Glutamatergic neuron (in vitro differentiated cells): ENCODE measurements around the gene ERICH6B. TPM values are rescaled to one million over a fixed set of nuclear protein-coding genes. Genes with fewer than 3 reads are reported as not detected.

Experiments
- DNase-seq: peaks from one replicate; pipeline ENCODE4 v3.0.0; 2022
- H3K27ac Mint-ChIP-seq: one replicate; pipeline ENCODE4 v1.8.0; 2020; ENCODE audit warnings: mild to moderate bottlenecking, mixed read lengths, inconsistent platforms; ENCODE audit not compliant: unreplicated experiment
- H3K27me3 Mint-ChIP-seq: one replicate; pipeline ENCODE4 v1.8.0; 2020; ENCODE audit warnings: mild to moderate bottlenecking, moderate library complexity, mixed read lengths, inconsistent platforms; ENCODE audit not compliant: unreplicated experiment
- H3K36me3 Mint-ChIP-seq: one replicate; pipeline ENCODE4 v1.8.0; 2020; ENCODE audit warnings: mild to moderate bottlenecking, mixed read lengths, inconsistent platforms; ENCODE audit not compliant: unreplicated experiment
- H3K4me1 Mint-ChIP-seq: one replicate; pipeline ENCODE4 v1.8.0; 2020; ENCODE audit warnings: mild to moderate bottlenecking, low read depth, mixed read lengths, inconsistent platforms; ENCODE audit not compliant: unreplicated experiment
- H3K4me3 Mint-ChIP-seq: one replicate; pipeline ENCODE4 v1.8.0; 2020; ENCODE audit warnings: mild to moderate bottlenecking, mixed read lengths, inconsistent platforms; ENCODE audit not compliant: unreplicated experiment
- H3K9me3 Mint-ChIP-seq: one replicate; pipeline ENCODE4 v1.8.0; 2020; ENCODE audit warnings: mild to moderate bottlenecking, moderate library complexity, mixed read lengths, inconsistent platforms; ENCODE audit not compliant: unreplicated experiment
- total RNA-seq: library from RNA; stranded (reverse); fragmentation: NEBNext Ultra II Directional; extraction: Animal tissue kit (Norgen Biotek cat#: 25700); gene quantifications from one replicate; pipeline ENCODE4 v1.2.1, GENCODE V29; 2021; ENCODE audit not compliant: unreplicated experiment
- TF ChIP-seq, protein P1 (sequence below): fragments of 200-600 bp; sonication (generic); IDR thresholded peaks from one replicate; pipeline ENCODE4 v1.5.0; 2021; ENCODE audit not compliant: partially characterized antibody, unreplicated experiment

ERICH6B gene
- total RNA-seq, 1 donor from 2014 or later = not detected

DNA sequence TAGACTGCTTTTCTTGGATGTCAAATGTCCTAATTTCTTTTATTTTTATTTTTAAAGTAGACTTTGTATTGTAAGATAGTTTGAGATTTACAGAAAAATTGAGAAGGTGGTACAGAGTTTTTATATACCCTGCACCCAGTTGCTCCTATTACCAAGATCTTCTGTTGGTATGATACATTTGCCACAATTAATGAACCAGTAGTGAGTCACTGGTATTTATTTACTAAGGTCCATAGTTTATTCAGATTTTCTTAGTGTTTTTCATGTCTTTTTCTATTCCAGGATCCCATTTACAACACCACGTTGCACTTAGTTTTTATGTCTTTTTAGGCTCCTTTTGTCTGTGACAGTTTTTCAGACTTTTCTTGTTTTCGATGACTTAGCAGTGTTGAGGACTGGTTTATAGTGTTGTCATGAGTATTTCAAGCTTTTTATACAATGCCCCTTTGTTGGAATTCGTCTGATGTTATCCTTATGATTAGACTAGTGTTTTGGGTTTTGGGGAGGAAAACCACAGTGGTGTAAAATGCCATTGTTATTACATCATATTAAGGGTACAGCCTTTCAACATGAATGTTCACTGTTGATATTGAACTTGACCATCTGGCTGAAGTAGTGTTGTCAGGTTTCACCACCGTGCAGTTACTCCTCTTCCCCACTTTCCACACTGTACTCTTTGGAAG is 114.9 kb downstream of the ERICH6B start:
- Mint-ChIP-seq H3K27me3 (no peaks in the 10 kb centered on the region), H3K9me3 (no peaks in the 10 kb centered on the region), H3K27ac (no peak overlapping the region), H3K4me3 (no peak overlapping the region), H3K4me1 (peaks cover 5% of the 10 kb centered on the region), H3K36me3 (peaks cover 17% of the 10 kb centered on the region)
- TF ChIP-seq, protein P1, sequence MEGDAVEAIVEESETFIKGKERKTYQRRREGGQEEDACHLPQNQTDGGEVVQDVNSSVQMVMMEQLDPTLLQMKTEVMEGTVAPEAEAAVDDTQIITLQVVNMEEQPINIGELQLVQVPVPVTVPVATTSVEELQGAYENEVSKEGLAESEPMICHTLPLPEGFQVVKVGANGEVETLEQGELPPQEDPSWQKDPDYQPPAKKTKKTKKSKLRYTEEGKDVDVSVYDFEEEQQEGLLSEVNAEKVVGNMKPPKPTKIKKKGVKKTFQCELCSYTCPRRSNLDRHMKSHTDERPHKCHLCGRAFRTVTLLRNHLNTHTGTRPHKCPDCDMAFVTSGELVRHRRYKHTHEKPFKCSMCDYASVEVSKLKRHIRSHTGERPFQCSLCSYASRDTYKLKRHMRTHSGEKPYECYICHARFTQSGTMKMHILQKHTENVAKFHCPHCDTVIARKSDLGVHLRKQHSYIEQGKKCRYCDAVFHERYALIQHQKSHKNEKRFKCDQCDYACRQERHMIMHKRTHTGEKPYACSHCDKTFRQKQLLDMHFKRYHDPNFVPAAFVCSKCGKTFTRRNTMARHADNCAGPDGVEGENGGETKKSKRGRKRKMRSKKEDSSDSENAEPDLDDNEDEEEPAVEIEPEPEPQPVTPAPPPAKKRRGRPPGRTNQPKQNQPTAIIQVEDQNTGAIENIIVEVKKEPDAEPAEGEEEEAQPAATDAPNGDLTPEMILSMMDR = no peak
- no peak for DNase-seq

DNA sequence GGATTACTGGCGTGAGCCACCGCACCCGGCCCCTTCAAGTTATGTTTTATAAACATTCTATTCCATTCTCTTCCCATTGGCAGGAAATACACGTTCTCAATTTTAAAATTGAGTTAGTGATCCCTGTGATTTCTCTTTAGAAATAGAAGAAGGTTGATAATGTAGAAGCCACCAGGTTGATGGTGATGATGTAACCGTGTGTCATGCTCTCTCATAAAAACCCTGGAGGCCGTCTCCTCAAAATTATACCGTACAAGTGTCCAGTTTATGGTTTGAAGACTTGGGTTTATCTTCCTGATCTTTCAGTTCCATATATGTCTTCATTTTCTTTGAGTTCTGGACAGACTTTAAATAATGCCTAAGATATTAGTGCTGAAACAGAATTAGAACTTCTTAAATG is 118.6 kb downstream of the ERICH6B start:
- Mint-ChIP-seq H3K4me1 (peaks cover 5% of the 10 kb centered on the region), H3K27ac (no peak overlapping the region), H3K9me3 (no peaks in the 10 kb centered on the region), H3K36me3 (peaks cover 9% of the 10 kb centered on the region), H3K27me3 (no peaks in the 10 kb centered on the region), H3K4me3 (no peak overlapping the region)
- DNase-seq = no peak
- TF ChIP-seq, protein P1 = no peak

DNA sequence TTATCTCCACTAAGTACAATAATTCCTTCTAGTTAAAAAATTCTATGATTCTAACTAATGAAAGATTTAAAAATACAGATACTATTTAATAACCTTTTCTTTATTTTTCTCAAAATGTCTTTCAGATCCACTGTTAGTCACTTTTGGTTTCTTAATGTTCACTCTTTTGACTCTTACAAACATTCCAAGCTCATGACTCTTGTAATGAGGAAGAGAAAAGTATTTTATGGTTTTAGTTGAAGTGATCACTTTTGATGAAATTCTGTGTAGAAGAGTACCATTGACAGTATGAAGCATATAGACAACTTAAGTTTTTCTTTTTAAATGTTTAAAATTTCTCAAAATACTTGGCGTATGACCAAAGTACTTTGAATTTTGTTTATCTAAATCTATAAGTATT is 123.0 kb downstream of the ERICH6B start:
- H3K27me3 Mint-ChIP-seq = no peaks in the 10 kb centered on the region
- no peaks in the 10 kb centered on the region for H3K9me3 Mint-ChIP-seq
- TF ChIP-seq, protein P1 = no peak
- no peak overlapping the region for H3K4me3 Mint-ChIP-seq
- DNase-seq = no peak
- H3K36me3 Mint-ChIP-seq = no peaks in the 10 kb centered on the region
- no peak overlapping the region for H3K27ac Mint-ChIP-seq
- no peaks in the 10 kb centered on the region for H3K4me1 Mint-ChIP-seq

Other genes starting within 250 kb of the ERICH6B start
- gene SLC25A30, start 197.4 kb downstream of the ERICH6B start, total RNA-seq = 4.0 TPM
- gene COG3, start 150.8 kb downstream of the ERICH6B start, total RNA-seq = 25.4 TPM
- gene CBY2, start 86.6 kb upstream of the ERICH6B start, total RNA-seq = not detected
- 1.2 TPM for gene SIAH3, start 236.0 kb upstream of the ERICH6B start, total RNA-seq